HG03565 (cell line): ENCODE results near the gene RPL19.

Experiments used
- ATAC-seq: cut with Tn5 transposase; IDR thresholded peaks from one replicate; pipeline ENCODE4 v1.9.1; 2021; ENCODE audit warnings: mild to moderate bottlenecking, moderate library complexity; ENCODE audit not compliant: unreplicated experiment

Gene RPL19

DNA sequence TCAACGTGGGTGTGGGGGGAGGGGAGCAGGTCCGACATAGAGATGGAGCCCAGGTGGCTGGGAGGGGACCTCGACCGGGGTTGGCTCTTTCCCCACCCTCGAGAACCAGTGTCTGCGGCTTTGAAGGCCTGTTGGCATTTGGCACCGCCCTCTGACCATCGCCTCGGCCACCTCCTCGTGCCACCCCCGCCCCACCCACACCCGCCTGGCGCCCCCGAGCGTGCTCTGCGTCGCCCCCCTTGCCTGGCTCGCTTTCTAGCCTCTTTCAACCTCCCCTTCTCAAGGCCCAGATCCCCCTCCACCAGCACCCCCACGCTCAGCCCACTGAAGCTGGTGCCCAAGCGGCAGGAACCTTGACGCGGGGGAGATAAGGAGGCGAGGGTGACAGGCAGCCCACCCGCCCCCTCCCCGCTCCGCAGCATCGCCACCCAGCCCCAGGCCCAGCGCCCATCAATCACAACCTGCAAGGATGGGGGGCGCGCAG lies 3.2 kb upstream of the RPL19 start:
- ATAC-seq: no peak

DNA sequence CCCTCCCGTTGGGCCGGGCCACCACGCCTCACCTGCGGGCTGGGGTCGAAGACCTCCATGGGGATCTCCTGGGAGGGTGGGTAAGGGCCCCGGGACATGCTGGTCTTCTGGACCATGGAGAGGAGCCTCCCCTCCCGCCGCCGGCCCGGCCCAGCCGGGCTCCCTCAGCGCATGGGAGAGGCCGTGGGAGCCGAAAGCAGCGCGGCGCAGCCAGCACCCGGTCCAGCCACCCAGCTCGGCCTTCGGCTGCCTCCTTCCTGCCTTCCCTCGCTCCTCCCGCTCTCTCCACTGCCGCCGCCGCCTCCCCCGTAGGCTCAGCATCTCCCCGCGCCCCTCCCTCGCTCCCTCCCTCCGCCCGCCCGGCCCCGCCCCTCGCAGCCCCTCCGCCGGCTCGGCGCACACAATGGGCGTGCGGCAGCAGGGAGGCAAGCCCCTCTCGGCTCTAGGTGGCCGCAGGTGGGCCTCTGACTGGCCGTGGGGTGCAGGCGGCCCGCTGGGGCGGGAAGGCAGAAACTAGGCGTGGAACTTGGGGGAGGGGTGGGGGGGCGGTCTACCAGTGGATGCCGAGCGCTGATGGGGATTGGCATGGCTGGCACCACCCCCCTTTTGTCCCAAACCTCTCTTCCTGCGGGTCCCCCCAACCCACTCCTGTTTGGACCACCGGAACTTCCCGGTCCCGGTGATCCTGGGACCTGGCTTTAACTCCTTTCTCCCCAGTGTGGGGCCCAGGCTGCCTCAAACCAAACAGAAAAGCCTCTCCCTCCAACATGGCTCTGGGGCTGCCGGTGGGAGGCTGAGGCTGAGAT lies 2.5 kb upstream of the RPL19 start, which contains the start of gene CACNB1:
Gene CACNB1 (minus strand): TSS at position 290 of the 806 bp plus-strand sequence. CDS start 174 bp downstream, at position 116.
- ATAC-seq: no peak

DNA sequence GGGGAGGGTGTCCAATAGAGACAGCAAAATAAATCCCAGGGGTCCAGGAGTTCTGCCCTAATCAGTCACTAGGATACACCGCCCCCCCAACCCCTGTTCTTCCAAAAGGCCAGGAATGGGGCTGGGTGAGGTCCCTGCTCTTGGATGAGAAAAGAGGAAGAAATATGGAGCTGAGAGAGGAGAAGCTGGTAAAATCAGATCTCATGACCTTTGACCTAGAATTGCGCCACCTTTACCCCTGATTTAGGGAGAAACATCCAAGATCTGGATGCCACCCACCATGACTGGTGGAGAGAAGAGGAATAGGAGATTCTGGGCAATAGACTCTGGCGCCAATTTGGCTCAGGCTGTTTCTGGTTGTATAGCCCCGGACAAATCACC lies 1.9 kb upstream of the RPL19 start:
- ATAC-seq: no peak

DNA sequence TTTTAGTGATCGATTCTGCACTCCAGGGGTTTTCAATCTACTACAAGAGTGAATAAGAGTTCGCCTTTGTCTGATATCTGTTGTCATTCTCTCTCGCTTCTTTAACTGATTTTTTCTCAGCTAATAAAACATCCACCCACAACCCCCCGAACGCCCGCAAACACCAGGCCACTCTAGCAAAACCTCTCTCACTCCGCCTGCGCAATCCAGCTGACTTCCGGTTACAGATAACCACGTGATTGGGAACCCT lies 338 bp upstream of the RPL19 start:
- ATAC-seq: peak; percentile 64

DNA sequence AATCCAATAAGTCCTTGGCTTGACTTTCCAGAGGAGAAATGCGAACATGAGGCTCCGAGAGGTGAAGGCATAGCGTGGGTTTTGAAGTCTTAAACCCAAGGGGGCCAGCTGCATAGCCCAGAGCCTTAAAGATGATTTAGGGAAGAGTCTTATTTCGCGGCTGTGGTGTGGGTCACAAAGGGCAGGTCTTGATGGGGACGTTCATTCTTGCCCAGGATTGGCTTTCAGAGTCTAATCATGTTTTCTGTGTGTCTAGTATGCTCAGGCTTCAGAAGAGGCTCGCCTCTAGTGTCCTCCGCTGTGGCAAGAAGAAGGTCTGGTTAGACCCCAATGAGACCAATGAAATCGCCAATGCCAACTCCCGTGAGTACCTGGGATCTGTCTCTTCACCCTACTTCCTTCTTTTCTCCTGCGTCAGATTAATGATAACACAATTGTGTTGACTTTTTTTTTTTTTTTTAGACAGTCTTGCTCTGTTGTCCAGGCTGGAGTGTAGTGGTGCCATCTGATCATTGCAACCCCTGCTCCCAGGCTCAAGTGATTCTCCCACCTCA lies 951 bp downstream of the RPL19 start:
- ATAC-seq: no peak

DNA sequence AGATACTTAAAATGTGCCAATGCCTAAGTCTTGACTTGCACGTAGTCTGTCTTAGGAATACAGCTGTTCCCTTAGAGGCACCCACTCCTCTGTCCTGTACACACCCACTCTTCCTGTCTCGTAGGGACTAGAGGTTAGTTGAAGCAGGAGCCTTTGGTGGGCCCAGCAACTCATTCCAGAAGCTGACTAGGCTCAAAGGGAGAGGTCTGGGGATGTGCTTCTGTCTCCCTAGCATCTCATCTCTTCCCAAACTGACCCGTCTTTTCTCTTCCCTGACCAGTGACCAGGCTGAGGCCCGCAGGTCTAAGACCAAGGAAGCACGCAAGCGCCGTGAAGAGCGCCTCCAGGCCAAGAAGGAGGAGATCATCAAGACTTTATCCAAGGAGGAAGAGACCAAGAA lies 4.2 kb downstream of the RPL19 start:
- ATAC-seq: no peak

DNA sequence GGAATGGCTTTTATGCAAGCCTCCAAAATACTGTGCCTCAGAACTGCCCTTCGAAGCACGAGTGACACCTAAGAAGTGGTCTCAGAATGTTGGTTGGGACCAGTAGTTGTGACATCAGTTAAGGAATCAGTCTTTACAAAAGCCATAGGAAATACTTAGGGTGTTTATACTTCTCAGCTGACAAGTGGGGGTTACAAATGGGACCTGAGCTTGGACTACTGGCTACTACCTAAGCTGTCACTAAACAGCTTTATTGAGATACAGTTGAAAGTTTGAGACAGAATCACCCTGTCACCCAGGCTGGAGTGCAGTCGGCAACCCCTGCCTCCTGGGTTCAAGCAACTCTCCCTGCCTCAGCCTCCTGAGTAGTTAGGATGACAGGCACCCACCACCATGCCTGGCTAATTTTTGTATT lies 5.0 kb downstream of the RPL19 start:
- ATAC-seq: no peak

DNA sequence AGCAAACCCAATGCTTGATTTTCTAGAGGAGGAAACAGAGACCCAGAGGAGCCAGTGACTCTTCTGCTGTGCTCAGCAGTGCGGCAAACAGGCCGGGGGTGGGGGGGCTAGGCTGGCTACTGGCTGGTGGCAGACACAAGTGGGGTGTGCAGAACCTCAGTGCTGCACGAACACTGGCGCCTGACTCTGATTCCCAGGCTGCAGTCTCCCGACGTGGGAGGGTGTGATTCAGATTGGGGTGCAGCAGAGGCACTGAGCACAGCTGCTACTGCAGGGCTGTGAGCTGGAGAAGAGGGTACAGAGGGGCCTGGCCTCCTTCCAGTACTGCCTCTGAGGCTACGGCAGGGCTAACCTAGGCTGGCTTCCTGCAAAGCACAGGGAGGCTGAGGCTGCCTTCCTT lies 8.1 kb downstream of the RPL19 start:
- ATAC-seq: no peak

DNA sequence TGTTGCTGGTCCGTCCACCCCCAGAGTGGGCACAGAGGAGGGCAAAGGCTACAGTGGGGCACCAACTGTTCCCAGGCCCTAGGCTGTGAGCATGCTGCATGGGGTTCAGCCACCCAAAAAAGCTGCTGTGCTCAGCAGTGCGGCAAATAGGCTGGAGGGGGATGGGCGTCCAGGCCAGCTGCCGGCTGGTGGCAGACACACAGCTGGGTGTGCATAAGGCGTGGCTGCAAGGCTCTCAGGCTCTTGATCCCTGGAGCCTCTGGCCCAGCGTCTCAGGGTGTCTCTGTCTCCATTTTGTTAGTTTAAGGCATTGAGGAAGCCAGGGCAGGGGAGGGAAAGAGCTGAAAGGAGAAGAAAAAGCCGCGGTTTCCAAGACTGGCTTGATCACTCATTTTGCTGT lies 8.8 kb downstream of the RPL19 start:
- ATAC-seq: no peak

DNA sequence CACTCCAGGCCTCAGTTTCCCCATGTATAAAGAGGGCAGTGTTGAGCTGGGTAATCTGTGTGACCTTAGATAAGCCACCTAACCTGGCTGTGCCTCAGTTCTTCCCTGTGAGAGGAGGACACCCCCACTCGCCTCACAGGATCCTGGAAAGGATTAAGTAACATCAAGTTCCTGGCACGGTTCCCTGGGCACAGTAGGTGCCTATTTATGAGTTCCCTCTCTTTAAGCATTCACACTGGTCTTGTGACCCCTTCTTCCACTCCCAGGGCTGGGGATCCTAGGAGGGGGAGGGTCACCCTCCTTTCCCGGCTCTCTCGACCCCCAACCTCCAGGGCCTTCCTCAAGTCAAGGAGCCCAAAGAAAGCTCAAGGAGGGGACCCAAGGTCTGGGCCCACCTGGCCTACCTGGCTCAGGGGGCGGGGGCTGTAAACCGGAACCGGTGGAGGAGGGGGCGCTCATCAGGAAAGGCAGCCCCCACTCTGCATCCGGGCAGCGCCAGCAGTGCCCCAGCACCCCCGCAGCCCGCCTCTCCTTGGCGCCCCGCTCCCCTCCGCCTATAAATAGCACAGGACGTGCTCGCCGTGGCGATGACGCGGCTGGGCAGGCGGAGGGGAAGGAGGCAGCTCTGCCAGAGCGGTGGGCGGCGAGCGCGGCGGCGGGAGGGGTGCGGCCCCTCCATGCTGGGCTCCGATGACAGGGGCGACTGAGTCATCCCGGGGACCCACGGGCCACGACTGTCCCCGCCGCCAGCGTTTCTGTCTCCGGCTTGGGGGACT lies 9.4 kb downstream of the RPL19 start:
- ATAC-seq: no peak

DNA sequence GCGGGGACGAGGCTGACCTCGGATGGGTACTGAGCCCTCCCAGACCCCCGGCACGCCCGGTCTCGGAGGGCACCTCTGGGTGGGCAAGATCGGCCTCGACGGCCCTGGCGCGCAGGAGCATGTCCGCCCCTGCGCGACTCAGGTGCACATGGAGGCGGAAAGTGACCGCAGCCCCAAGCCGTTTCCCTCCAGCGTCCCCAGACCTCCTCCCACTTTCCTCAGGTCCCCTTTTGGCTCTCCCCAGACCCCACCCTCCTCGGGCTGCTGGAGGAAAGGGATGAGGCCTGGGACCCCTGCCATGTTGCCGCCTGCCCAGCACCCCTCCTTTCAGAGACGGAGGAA lies 10.0 kb downstream of the RPL19 start:
- ATAC-seq: no peak

DNA sequence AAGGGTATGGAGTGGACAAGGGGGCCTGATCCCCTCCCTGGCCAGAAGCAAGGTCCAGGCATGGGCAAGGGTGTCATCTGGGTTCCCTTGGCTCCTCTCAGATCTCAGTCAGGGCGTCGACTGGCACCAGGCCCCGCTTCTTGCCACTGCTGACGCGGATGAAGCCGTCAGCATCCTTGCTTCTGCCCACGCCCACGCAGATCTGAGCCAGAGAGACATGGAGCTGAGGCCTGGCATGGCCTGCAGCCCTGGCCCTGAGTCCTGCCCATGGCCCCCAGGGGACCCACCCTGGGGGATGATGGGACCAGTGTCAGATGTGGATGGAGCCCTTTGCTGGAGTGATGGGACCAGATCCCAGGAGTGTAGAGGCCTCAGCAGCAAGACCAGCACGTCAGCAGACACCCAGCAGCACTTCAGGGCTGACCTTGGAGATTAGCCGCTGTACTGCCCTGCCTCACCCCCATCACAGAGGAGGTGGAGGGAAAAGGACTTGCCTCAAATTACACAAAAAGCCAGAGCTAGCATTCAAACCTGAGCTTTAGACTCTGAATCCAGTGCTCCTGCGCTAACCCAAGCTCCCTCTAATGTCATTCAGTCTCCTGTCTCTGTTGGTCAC lies 12.2 kb downstream of the RPL19 start:
- no peak for ATAC-seq

DNA sequence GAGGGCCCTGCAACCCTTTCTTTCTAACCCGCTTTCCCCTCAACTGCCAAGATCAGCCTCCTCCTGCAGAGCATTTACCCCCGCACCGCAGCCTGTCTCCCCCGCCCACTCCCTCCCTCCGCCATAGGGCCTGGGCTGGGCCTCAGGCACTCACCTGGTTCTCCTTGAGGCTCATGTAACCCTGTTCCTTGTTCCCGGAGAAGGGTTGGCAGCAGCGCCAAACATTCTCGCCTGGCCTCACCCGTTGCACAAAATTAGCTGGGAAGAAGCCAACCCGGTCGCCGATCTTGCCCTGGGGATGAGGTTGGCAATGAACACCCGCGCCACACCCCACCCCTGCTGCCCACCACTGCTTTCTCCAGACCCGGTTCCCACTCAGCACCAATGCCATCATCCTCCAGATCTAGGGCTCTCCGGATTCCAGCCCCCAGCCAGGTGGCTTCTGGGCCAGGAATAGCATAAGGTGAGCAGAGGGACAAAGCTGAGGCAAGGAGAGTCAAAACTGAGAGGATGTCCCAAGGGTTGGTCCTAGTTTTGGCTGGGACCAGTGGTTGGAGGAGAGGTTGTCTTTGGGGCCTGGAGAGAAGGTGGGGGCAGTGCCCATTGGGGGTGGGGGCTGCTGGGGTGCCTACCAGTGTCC lies 12.9 kb downstream of the RPL19 start:
- ATAC-seq: no peak

DNA sequence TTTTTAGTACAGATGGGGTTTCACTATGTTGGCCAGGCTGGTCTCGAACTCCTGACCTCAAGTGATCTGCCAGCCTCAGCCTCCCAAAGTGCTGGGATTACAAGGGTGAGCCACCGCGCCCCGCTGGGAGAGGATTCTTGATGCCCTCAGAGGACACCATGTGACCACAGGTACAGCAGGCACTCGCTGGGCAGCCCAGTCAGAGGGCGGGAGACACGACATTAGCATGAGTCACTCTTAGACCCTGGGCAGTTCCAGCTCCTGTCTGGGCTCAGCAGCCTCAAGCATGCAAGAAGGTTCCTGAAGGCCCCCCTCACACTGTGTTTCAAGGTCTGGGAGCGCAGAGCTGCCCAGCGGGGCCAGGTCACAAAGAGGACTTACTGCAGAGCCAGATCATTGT lies 13.8 kb downstream of the RPL19 start:
- no peak for ATAC-seq

DNA sequence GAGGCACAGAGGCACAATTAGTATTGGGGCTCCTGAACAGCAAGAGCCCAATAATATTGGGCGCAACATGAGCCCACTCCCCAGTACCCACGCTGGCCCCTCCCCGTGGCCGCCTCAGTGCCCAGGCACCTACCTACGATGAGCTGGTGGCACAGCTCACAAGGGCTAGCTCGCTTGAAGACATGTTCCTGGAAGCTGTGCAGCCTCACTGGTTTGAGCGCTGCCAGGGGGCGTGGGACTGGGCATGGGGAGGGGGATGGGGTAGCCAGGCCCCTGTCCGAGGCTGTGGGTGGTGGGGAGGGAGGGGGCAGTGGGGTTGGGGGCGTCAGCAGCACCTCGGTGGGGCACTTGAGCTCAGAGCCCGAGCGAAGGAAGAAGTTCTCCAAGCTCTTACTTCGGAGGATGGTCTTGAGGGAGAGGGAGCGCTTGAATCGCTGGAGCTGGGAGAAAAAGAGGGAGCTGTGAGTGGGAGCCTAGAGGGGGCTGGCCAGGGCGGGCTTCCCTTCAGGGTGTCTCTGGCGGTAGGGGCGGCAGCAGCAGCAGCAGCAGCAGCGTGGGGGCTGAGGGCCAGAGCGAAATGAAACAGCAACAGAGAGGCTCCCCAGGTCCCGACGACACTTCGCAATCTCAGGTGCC lies 17.8 kb downstream of the RPL19 start:
- no peak for ATAC-seq

DNA sequence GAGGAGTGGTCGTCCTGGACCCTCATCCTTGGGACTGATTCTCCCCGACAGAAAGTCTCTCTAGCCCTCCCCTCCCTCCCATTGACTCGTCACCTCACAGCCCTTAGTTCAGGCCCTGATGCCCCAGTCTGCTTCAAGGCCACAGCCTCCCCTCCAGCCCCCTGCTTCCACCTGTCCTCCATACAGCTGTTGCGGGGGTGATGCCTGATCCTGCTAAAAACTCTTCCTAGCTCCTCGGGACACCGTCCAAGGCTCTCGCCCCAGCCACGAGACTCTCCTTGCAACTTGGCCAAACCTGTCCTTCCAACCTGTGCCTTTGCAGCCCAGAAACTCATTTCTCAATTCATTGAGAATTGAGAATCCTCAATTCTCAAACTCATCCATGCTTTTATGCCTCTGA lies 18.8 kb downstream of the RPL19 start:
- no peak for ATAC-seq

DNA sequence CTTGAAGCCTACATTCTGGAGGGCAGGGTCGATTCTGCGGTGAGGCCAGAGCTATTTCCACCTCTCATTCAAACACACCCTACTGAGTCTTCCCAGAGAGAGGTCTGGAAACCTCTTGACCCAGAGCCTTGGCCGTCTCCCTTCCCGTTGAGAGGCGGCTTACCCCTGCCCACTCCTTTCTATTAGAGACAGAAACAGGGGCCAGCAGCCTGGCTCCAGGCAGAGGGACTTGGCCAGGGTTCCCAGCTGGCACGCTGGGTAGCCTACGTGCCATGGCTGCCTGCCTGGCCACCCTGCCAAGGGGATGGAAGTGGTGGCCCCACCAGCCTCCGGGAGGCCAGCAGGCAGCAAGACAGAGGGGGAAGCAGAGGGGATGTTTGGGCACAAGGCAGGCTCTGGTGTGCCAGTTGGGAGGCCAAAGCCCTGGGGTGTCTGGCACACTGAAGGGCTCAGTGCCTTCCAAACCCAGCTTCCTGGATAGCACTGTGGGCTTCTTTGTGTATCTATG lies 19.6 kb downstream of the RPL19 start:
- ATAC-seq: no peak

DNA sequence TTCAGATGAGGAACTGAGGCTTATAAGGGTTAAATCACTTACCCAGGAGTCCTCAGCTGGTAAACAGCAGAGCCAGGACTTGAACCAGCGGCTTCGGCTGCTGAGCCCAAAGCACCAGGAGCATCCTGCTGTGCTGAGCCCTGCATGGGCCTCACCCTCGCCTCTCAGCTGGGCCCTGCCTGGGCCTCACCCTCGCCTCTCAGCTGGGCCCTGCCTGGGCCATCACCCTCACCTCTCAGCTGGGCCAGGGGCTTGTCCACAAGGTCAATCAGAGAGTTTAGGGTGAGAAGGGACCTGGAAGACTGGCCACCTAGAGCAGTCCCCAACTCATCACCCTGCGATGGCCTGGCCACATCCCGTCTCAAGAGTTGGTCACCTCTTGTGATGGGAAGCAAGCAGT lies 21.5 kb downstream of the RPL19 start:
- ATAC-seq: no peak

DNA sequence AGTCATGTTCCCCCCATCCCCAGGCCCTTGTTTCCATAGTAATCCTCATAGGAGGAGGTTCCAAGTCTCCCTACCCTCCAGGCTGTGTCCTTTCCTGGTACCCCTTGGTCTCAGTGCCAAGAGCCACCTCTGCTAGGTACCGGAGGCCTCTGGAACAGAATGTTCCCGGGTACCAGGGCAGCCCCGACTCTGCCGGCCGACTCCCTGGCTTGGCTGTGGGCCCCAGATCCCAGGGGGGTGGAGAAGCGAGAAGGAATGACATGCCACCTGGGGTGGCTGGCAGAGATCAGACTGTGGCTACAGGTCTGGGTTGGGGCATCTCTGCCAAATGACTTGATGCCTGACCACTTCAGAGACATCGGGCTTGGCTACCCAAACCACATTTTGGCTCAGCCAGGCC lies 22.1 kb downstream of the RPL19 start:
- ATAC-seq: no peak
